ENCODE measurements around the gene NDUFAB1.
"Not testable (repeated sequence)": the region's sequence is repeated elsewhere in the genome, so short reads cannot be mapped to it uniquely, and the experiment has no call there.

Gene NDUFAB1

DNA sequence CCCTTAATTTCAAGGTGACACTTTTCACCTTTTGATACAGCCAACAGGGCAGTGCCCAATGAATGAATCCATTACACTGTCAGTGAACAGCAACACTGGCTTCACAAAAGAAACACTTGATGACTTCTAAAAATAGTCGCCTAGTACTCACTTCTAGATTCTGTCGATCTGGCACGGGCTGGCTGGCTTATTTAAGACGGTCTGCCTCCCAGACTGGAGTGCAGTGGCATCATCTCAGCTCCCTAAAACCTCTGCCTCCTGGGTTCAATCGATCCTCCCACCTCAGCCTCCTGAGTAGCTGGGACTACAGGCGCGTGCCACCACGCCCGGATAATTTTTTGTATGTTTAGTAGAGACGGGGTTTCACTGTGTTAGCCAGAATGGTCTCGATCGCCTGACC lies 1.9 kb downstream of the NDUFAB1 start:
- DNase-seq (ENCODE audit: low read depth) = no peak
- TF ChIP-seq MYC (IDR thresholded peaks at IDR 0.05; ENCODE audit: low read depth, low read length) (no peak), POLR2A (IDR thresholded peaks at IDR 0.05; ENCODE audit: extremely low read depth, insufficient read length) (no peak), MAX (IDR thresholded peaks at IDR 0.05; ENCODE audit: low read depth, low read length) (no peak)
- no peak overlapping the region for H3K4me3 ChIP-seq (ENCODE audit: low read depth, low read length)

DNA sequence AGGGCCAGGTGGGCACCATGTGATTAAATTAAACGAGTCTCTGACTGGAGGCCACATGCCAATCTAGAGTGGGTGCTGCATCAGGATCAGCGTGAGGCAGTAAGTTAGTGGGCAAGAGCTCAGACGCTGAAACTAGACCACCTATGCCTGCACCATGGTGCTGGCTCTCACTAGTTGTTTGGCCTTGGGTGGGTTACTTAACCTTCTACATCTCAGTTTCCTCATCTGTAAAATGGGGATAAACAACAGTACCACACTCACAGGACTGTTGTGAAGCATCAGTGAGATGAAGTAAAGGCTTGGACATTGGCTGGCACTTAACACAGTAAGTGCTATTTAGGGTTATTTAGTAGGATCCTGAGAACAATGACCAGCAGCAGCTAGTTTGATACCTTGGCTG lies 5.9 kb downstream of the NDUFAB1 start:
- H3K4me3 ChIP-seq (ENCODE audit: low read depth, low read length) = no peak overlapping the region
- TF ChIP-seq POLR2A (IDR thresholded peaks at IDR 0.05; ENCODE audit: extremely low read depth, insufficient read length) = no peak
- TF ChIP-seq, protein P1, sequence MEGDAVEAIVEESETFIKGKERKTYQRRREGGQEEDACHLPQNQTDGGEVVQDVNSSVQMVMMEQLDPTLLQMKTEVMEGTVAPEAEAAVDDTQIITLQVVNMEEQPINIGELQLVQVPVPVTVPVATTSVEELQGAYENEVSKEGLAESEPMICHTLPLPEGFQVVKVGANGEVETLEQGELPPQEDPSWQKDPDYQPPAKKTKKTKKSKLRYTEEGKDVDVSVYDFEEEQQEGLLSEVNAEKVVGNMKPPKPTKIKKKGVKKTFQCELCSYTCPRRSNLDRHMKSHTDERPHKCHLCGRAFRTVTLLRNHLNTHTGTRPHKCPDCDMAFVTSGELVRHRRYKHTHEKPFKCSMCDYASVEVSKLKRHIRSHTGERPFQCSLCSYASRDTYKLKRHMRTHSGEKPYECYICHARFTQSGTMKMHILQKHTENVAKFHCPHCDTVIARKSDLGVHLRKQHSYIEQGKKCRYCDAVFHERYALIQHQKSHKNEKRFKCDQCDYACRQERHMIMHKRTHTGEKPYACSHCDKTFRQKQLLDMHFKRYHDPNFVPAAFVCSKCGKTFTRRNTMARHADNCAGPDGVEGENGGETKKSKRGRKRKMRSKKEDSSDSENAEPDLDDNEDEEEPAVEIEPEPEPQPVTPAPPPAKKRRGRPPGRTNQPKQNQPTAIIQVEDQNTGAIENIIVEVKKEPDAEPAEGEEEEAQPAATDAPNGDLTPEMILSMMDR (IDR thresholded peaks at IDR 0.05; ENCODE audit: low read depth, low read length) = no peak
- no peak for TF ChIP-seq MYC (IDR thresholded peaks at IDR 0.05; ENCODE audit: low read depth, low read length)
- TF ChIP-seq MAX (IDR thresholded peaks at IDR 0.05; ENCODE audit: low read depth, low read length) = no peak
- DNase-seq (ENCODE audit: low read depth) = no peak

GRCh38 chr16:23587726-23588125 lies 8.4 kb downstream of the NDUFAB1 start:
- no peak for DNase-seq (ENCODE audit: low read depth)
- no peak overlapping the region for H3K4me3 ChIP-seq (ENCODE audit: low read depth, low read length)
- TF ChIP-seq POLR2A (IDR thresholded peaks at IDR 0.05; ENCODE audit: extremely low read depth, insufficient read length) = no peak
- no peak for TF ChIP-seq MAX (IDR thresholded peaks at IDR 0.05; ENCODE audit: low read depth, low read length)
- TF ChIP-seq MYC (IDR thresholded peaks at IDR 0.05; ENCODE audit: low read depth, low read length) = no peak
- TF ChIP-seq, protein P1 (IDR thresholded peaks at IDR 0.05; ENCODE audit: low read depth, low read length) = no peak

GRCh38 chr16:23584186-23585076 lies 11.7 kb downstream of the NDUFAB1 start:
- TF ChIP-seq MAX (IDR thresholded peaks at IDR 0.05; ENCODE audit: low read depth, low read length) (no peak), POLR2A (IDR thresholded peaks at IDR 0.05; ENCODE audit: extremely low read depth, insufficient read length) (no peak), MYC (IDR thresholded peaks at IDR 0.05; ENCODE audit: low read depth, low read length) (no peak)
- TF ChIP-seq, protein P1 (IDR thresholded peaks at IDR 0.05; ENCODE audit: low read depth, low read length) = no peak
- DNase-seq (ENCODE audit: low read depth) = no peak
- no peak overlapping the region for H3K4me3 ChIP-seq (ENCODE audit: low read depth, low read length)

GRCh38 chr16:23583271-23583670 lies 12.8 kb downstream of the NDUFAB1 start:
- DNase-seq (ENCODE audit: low read depth); H3K4me3 ChIP-seq (ENCODE audit: low read depth, low read length): not testable (repeated sequence)

- no peak overlapping the region for H3K4me3 ChIP-seq (ENCODE audit: low read depth, low read length)
- no peak for TF ChIP-seq MYC (IDR thresholded peaks at IDR 0.05; ENCODE audit: low read depth, low read length)
- TF ChIP-seq, protein P1 (IDR thresholded peaks at IDR 0.05; ENCODE audit: low read depth, low read length) = no peak
- TF ChIP-seq POLR2A (IDR thresholded peaks at IDR 0.05; ENCODE audit: extremely low read depth, insufficient read length) = no peak
- no peak for TF ChIP-seq MAX (IDR thresholded peaks at IDR 0.05; ENCODE audit: low read depth, low read length)
- DNase-seq (ENCODE audit: low read depth) = no peak
Measured at GRCh38 chr16:23581764-23582163, 14.4 kb downstream of the NDUFAB1 start.

Measured in NB4 (cell line).